Hepatocyte (in vitro differentiated cells): ENCODE data around the gene DOK5. TPM values are rescaled to one million over a fixed set of nuclear protein-coding genes. Genes with fewer than 3 reads are reported as not detected.

Experiments
- DNase-seq: peaks from one replicate; pipeline ENCODE4 v3.0.0-alpha.2; 2016; ENCODE audit warnings: low spot score
- H2AFZ ChIP-seq: fragments of 200-600 bp; sonication (generic); 2 replicates; pipeline ENCODE4 v1.6.0; 2016; ENCODE audit warnings: antibody characterized with exemption, mild to moderate bottlenecking
- H3K27ac ChIP-seq: fragments of 200-600 bp; sonication (generic); 2 replicates; pipeline ENCODE4 v1.5.1; 2016; ENCODE audit warnings: mild to moderate bottlenecking
- H3K27me3 ChIP-seq: fragments of 200-600 bp; sonication (generic); 2 replicates; pipeline ENCODE4 v1.6.1; 2016
- H3K36me3 ChIP-seq: fragments of 200-600 bp; sonication (generic); replicated peaks from 2 replicates; pipeline ENCODE4 v1.5.1; 2016; ENCODE audit warnings: low read depth; ENCODE audit not compliant: insufficient read depth
- H3K4me1 ChIP-seq: fragments of 200-600 bp; sonication (generic); 2 replicates; pipeline ENCODE4 v1.5.1; 2016; ENCODE audit warnings: mild to moderate bottlenecking, moderate library complexity; ENCODE audit not compliant: insufficient read depth
- H3K4me2 ChIP-seq: fragments of 200-600 bp; sonication (generic); 2 replicates; pipeline ENCODE4 v1.6.0; 2016
- H3K4me3 ChIP-seq: fragments of 200-600 bp; sonication (generic); 2 replicates; pipeline ENCODE4 v1.5.1; 2016; ENCODE audit warnings: mild to moderate bottlenecking
- H3K79me2 ChIP-seq: fragments of 200-600 bp; sonication (generic); 2 replicates; pipeline ENCODE4 v1.6.0; 2017; ENCODE audit warnings: mild to moderate bottlenecking
- H3K9me2 ChIP-seq: fragments of 200-600 bp; sonication (generic); replicated peaks from 2 replicates; pipeline ENCODE4 v1.6.0; 2017; ENCODE audit warnings: mild to moderate bottlenecking; ENCODE audit not compliant: insufficient read depth
- H3K9me3 ChIP-seq: fragments of 200-600 bp; sonication (generic); 2 replicates; pipeline ENCODE4 v1.5.1; 2016; ENCODE audit warnings: low read depth, mild to moderate bottlenecking
- H4K20me1 ChIP-seq: fragments of 200-600 bp; sonication (generic); 2 replicates; pipeline ENCODE4 v1.6.0; 2016; ENCODE audit warnings: mild to moderate bottlenecking; ENCODE audit not compliant: insufficient read depth, poor library complexity, severe bottlenecking
- CTCF ChIP-seq: fragments of 200-600 bp; sonication (generic); IDR thresholded peaks from 2 replicates; pipeline ENCODE4 v1.5.1; 2016; ENCODE audit warnings: antibody characterized with exemption, mild to moderate bottlenecking; ENCODE audit not compliant: poor library complexity
- EZH2 ChIP-seq: fragments of 200-600 bp; sonication (generic); IDR thresholded peaks from 2 replicates; pipeline ENCODE4 v1.6.1; 2016; ENCODE audit warnings: antibody characterized with exemption, mild to moderate bottlenecking, borderline replicate concordance
- EZH2phosphoT487 ChIP-seq: fragments of 200-600 bp; sonication (generic); IDR thresholded peaks from one replicate; pipeline ENCODE4 v1.6.1; 2018; ENCODE audit warnings: antibody characterized with exemption, mild to moderate bottlenecking, low read depth, moderate library complexity; ENCODE audit not compliant: unreplicated experiment, severe bottlenecking
- WGBS: methylation state at CpG from one replicate; pipeline ENCODE4 v1.1.6; 2016; ENCODE audit warnings: low lambda C conversion rate; ENCODE audit errors: missing lambda C conversion rate; 5-methylcytosine and 5-hydroxymethylcytosine counted together
- polyA plus RNA-seq: library from polyadenylated mRNA; unstranded; fragments of >200 nt; fragmentation: Nextera tagmentation; extraction: Ambion mirVana; gene quantifications from 2 replicates; pipeline ENCODE4 v1.2.1, GENCODE V29; 2016
- total RNA-seq: library from RNA; depleted of rRNA; stranded (reverse); fragments of >200 nt; gene quantifications from 2 replicates; pipeline ENCODE4 v1.2.3, GENCODE V29; 2014

The DOK5 gene
- total and polyA plus RNA-seq, 2 experiments from 2014 or later, result 7.0 to 7.5 TPM

DNA sequence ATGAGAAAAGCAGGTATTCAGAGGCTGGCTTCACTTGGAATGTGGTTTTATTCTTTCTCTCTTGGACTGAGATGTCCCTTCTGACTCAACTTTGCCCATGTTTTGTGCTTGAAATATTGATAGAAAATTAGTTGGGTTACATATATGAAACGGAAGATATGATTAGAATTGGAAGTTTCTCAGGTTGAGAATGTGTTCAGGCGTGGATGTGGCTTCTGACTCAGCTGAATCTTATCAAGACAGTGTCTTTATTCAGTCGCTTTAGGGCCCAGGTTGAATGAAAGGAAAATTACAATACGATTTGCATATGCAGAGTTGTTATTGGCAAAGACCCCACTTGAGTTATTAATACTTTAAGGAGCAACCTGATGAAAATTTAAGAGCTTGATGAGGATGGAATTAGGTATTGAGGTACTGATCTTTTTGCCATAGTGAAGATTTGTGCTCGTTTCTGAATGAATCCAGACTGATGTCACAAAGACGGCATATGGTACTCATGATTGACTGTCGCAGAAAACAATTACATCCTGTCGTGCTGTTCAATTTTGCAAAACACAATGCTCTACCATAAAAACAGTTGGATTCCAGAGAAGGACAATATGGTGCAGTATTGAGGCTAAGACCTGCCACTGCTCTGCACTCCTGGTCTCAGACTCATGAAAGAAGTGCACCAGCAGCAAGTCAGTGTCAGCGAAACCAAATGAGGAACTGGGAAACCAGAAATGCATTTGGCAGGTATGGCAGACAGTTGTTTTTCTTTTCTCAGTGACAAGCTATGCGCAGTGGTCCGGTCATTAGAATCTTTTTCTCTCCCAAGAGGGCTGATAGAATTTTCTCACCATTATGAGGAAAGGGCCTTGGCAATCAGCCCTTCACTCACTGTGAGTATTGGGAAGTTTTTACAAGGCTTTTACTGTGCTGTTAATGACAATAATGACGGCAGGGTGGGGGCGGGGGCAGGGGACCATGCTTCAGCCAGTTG is 158.3 kb downstream of the DOK5 start:
- Histone ChIP-seq H3K27me3 (no peaks in the 10 kb centered on the region), H2AFZ (no peak overlapping the region), H3K4me3 (no peak overlapping the region), H3K9me3 (no peaks in the 10 kb centered on the region), H3K36me3 (no peaks in the 10 kb centered on the region), H3K27ac (no peak overlapping the region), H3K4me2 (no peak overlapping the region), H3K4me1 (no peaks in the 10 kb centered on the region), H4K20me1 (no peaks in the 10 kb centered on the region), H3K9me2 (no peaks in the 10 kb centered on the region), H3K79me2 (no peaks in the 10 kb centered on the region)
- no peak for TF ChIP-seq CTCF
- no peak for TF ChIP-seq EZH2
- TF ChIP-seq EZH2phosphoT487, result no peak
- 74% methylated on average over 13 of the region's 13 CpGs for WGBS
- DNase-seq, result no peak

DNA sequence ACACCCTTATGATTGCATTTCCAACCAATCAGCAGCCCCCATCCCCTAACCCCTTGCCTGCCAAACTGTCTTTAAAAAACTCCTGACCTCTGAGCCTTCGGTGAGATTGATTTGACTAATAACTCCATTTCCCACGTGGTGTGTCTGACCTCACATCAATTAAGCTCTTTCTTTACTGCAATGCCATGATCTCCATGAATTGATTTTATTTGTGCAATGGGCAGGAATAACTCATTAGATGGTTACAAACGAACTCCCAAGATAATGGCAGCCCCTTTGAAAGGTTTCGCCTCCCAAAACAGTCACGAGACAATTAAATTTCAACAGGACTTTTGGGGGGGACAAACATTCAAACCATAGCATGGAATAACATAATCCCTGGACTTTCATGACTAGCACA is 161.2 kb downstream of the DOK5 start:
- no peak for DNase-seq
- Histone ChIP-seq H3K27me3 (no peaks in the 10 kb centered on the region), H3K4me3 (no peak overlapping the region), H3K36me3 (no peaks in the 10 kb centered on the region), H3K27ac (no peak overlapping the region), H3K4me2 (no peak overlapping the region), H2AFZ (no peak overlapping the region), H3K9me3 (no peaks in the 10 kb centered on the region), H3K4me1 (no peaks in the 10 kb centered on the region), H4K20me1 (no peaks in the 10 kb centered on the region), H3K79me2 (no peaks in the 10 kb centered on the region), H3K9me2 (no peaks in the 10 kb centered on the region)
- TF ChIP-seq EZH2phosphoT487, result no peak
- TF ChIP-seq EZH2, result no peak
- no peak for TF ChIP-seq CTCF
- WGBS, result 83% methylated on average over 5 of the region's 5 CpGs

- H2AFZ ChIP-seq, result no peak overlapping the region
- H3K79me2 ChIP-seq, result no peaks in the 10 kb centered on the region
- no peak for DNase-seq
- H3K4me3 ChIP-seq, result no peak overlapping the region
- 94% methylated on average over 8 of the region's 8 CpGs for WGBS
- H3K9me2 ChIP-seq, result no peaks in the 10 kb centered on the region
- TF ChIP-seq EZH2phosphoT487 (no peak), EZH2 (no peak), CTCF (no peak)
- H4K20me1 ChIP-seq, result no peaks in the 10 kb centered on the region
- no peaks in the 10 kb centered on the region for H3K27me3 ChIP-seq
- H3K9me3 ChIP-seq, result no peaks in the 10 kb centered on the region
- no peak overlapping the region for H3K4me2 ChIP-seq
- no peak overlapping the region for H3K27ac ChIP-seq
- H3K4me1 ChIP-seq, result no peaks in the 10 kb centered on the region
- H3K36me3 ChIP-seq, result no peaks in the 10 kb centered on the region
These were observed 164.5 kb downstream of the DOK5 start for GRCh38 chr20:54639941-54640340.
